Progenitor cell of endocrine pancreas (in vitro differentiated cells): ENCODE results near the gene TCEA3. TPM values are rescaled to one million over a fixed set of nuclear protein-coding genes. Genes with fewer than 3 reads are reported as not detected.

Experiments
- DNase-seq: peaks from one replicate; pipeline ENCODE4 v3.0.0; 2021; ENCODE audit warnings: low spot score; ENCODE audit not compliant: unreplicated experiment
- H3K27ac Mint-ChIP-seq: 2 replicates; pipeline ENCODE4 v1.8.0; 2021; ENCODE audit warnings: mild to moderate bottlenecking, moderate library complexity, mixed read lengths
- H3K27me3 Mint-ChIP-seq: 2 replicates; pipeline ENCODE4 v1.8.0; 2021; ENCODE audit warnings: mixed read lengths
- H3K36me3 Mint-ChIP-seq: 2 replicates; pipeline ENCODE4 v1.8.0; 2022; ENCODE audit warnings: mixed read lengths; ENCODE audit not compliant: insufficient read depth
- H3K4me1 Mint-ChIP-seq: 2 replicates; pipeline ENCODE4 v1.8.0; 2021; ENCODE audit warnings: low read depth, mixed read lengths
- H3K4me3 Mint-ChIP-seq: 2 replicates; pipeline ENCODE4 v1.8.0; 2021; ENCODE audit warnings: low read depth, mild to moderate bottlenecking, moderate library complexity, mixed read lengths
- H3K9me3 Mint-ChIP-seq: 2 replicates; pipeline ENCODE4 v1.8.0; 2021; ENCODE audit warnings: low read depth, mixed read lengths
- CTCF ChIP-seq: fragments of 200-600 bp; sonication (generic); IDR thresholded peaks from one replicate; pipeline ENCODE4 v1.5.0; 2021; ENCODE audit warnings: antibody characterized with exemption, mild to moderate bottlenecking; ENCODE audit not compliant: unreplicated experiment
- total RNA-seq: library from RNA; stranded (reverse); gene quantifications from 2 replicates; pipeline ENCODE4 v1.2.1, GENCODE V29; 2021

TCEA3 gene
- total RNA-seq, 1 donor from 2014 or later, result 12.9 TPM

GRCh38 chr1:23461050-23461449 is 36.5 kb upstream of the TCEA3 start:
- no peak overlapping the region for H3K4me3 Mint-ChIP-seq
- H3K27ac Mint-ChIP-seq, result no peak overlapping the region
- no peak for DNase-seq
- no peaks in the 10 kb centered on the region for H3K27me3 Mint-ChIP-seq
- no peaks in the 10 kb centered on the region for H3K9me3 Mint-ChIP-seq
- peaks cover 15% of the 10 kb centered on the region for H3K36me3 Mint-ChIP-seq
- no peaks in the 10 kb centered on the region for H3K4me1 Mint-ChIP-seq
- TF ChIP-seq CTCF, result no peak

DNA sequence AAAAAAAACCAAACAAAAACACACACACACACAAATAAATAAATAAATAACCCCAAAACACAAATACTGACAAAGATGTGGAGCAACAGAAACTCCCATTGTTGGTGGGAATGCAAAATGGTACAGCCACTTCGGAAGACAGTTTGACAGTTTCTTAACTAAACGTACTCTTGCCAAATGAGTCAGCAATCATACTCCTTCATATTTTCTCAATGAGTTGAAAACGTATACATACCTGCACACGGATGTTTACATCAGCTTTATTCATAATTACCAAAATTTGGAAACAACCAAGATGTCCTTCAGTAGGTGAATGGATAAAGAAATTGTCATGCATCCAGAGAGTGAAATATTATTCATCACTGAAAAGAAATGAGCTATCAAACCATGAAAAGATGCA is 36.0 kb upstream of the TCEA3 start:
- no peaks in the 10 kb centered on the region for H3K4me1 Mint-ChIP-seq
- DNase-seq, result no peak
- no peak overlapping the region for H3K27ac Mint-ChIP-seq

DNA sequence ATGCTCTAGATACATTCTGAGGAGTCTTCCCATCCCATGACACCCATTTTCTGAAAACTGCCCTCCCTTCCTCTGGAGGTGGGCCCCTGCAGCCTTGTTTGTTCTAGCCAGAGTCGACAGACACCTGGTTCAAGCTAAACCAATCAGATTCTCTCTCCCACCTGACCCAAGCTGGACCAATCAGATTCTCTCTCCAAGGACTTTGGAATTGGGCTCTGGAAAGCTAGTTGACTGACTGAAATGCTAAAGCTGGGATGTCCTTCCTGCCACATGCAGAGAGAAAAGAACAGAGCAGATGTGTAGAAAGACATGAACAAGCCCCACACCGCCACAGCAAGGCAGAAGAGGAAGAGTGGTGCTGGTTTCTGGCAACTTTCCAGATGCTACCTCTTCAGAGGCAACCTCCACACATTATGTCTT is 34.8 kb upstream of the TCEA3 start:
- no peaks in the 10 kb centered on the region for H3K27me3 Mint-ChIP-seq
- no peaks in the 10 kb centered on the region for H3K4me1 Mint-ChIP-seq
- no peak overlapping the region for H3K4me3 Mint-ChIP-seq
- no peak overlapping the region for H3K27ac Mint-ChIP-seq
- peaks cover 17% of the 10 kb centered on the region for H3K36me3 Mint-ChIP-seq
- no peak for DNase-seq
- no peak for TF ChIP-seq CTCF
- no peaks in the 10 kb centered on the region for H3K9me3 Mint-ChIP-seq

More for the DNA sequence above, 36.0 kb upstream of the TCEA3 start:
- Mint-ChIP-seq H3K27me3 (no peaks in the 10 kb centered on the region), H3K9me3 (no peaks in the 10 kb centered on the region), H3K4me3 (no peak overlapping the region), H3K36me3 (peaks cover 17% of the 10 kb centered on the region)
- no peak for TF ChIP-seq CTCF

GRCh38 chr1:23456226-23456625 is 31.7 kb upstream of the TCEA3 start:
- Mint-ChIP-seq H3K36me3 (peaks cover 16% of the 10 kb centered on the region), H3K27ac (no peak overlapping the region), H3K4me1 (no peaks in the 10 kb centered on the region), H3K9me3 (no peaks in the 10 kb centered on the region), H3K27me3 (no peaks in the 10 kb centered on the region), H3K4me3 (no peak overlapping the region)
- TF ChIP-seq CTCF, result no peak
- DNase-seq, result no peak

- DNase-seq, result no peak
- Mint-ChIP-seq H3K36me3 (peaks cover 5% of the 10 kb centered on the region), H3K9me3 (no peaks in the 10 kb centered on the region), H3K27ac (no peak overlapping the region), H3K4me3 (no peak overlapping the region), H3K4me1 (no peaks in the 10 kb centered on the region), H3K27me3 (no peaks in the 10 kb centered on the region)
- TF ChIP-seq CTCF, result no peak
These were observed 29.0 kb upstream of the TCEA3 start for GRCh38 chr1:23453455-23454000.
